Measurements from ENCODE around the gene SCIN.
"Not testable (repeated sequence)": the region's sequence is repeated elsewhere in the genome, so short reads cannot be mapped to it uniquely, and the experiment has no call there.

The SCIN gene

DNA sequence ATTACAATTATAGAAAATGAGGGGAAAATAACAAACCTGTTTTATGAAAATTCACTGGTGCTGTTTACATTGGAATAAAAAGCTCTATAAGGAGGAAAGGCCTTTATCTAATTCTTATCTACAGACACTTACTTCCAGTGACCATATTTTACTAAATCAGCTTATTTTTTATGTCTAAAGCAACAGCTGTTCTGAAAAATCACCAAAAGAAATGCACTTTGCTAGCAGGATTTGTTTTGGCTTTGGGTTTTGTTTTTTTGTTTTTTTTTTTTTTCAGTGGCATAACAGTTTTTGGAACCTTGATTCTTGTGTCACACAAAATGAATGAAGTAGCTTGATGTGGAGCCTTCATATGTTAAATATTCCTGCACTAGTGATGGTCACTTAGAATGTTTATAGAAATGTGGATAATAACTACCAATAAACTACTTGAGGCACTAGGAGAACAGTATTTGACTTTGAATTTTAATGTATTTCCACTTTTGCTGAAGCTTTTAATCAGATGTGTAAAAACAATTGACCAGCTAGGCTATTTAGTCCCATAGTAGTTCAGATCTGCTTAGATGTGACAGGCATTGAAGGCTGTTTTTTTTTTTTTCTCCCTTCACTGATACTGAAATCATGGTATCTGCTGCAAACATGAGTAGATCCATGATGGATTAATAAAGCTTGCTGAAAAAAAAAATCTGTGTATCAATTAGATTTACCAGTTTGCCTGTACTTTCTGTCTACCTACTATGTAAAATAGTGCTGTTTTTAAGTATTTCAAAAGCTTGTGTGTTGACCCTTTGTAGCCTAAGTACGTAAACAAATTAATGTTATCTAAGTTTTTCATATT, 119.7 kb downstream of the SCIN start:
- no peak for DNase-seq

DNA sequence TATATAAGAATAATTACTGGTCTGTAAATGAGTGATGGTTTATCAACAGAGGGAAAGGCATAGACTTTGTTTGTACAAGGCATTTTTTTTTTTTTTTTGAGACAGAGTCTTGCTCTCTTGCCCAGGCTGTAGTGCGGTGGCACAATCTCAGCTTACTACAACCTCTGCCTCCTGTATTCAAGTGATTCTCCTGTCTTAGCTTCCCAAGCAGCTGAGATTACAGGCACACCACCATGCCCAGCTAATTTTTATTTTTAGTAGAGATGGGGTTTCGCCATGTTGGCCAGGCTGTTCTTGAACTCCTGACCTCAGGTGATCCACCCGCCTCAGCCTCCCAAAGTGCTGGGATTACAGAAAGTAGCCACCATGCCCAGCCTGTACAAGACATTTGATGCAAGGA, 120.9 kb downstream of the SCIN start:
- DNase-seq = not testable (repeated sequence)

DNA sequence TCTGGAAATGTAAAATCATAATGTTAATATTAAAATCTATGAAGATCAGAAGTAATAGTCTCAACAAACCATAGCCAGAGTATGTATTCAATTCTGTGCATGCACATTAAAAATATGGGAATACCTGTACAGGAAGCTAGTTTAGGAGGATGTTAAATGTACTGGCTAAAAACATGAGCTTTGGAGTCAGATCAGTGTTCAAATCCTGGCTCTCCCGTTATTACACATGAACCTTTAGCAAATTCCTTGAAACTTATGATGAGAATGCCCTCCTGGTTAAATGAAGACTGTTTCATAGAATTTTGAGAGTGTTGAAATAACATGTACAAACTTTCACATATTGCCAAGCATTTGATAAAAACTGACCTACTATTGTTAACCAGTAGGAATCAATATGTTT, 121.5 kb downstream of the SCIN start:
- DNase-seq = no peak

DNA sequence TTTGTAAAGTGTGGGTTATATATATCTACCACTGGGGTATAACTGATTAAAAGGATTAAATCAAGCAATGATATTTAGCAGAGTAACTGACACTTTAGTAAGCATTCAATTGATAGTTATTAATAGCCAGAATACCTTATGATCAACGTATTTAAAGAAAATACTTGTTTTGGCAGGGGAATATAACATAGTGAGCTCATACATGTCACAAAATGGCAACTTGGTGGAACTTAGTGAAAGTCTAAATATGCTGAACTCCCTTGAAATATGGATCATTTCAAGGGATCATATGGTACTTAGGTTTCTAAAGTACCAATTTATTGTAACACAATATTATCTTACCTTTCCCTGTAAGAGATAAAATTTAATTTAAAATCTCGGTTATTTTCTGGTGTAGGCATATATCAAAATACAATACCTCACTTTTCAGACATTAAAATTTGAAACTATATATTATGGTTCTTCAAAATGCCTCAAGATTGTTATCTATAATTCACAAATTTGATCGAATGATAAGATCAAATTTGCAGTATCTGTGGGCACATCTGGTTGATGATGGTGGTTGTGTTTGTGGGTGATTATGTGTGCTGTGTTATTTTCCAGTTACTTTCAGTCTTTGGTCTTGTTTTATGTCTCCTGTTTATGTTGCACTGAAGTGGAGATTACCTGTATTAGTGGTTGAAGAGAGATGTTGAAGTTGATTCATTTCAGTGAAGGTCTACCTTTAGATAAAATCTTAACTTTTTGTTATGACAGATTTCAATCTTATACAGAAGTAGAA, 122.1 kb downstream of the SCIN start:
- no peak for DNase-seq

DNA sequence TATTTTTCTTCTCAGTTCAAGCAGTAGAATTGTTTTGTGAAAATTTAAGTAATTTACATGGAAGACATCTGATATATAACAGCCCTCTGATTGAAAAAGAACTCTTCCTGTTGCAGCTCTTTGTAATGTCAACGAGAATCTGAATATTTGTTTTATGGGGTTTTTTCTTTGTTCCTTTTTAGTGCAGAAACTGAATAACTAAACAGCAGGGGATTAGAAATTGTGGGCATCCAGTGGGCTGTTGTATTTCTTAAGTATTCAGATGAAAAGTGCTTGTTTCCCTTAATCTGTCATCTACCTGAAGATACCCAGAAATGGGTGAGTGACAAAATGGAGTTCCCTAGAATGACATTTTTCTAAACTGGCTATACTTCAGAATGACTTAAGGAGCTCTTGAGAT, 124.3 kb downstream of the SCIN start:
- no peak for DNase-seq

DNA sequence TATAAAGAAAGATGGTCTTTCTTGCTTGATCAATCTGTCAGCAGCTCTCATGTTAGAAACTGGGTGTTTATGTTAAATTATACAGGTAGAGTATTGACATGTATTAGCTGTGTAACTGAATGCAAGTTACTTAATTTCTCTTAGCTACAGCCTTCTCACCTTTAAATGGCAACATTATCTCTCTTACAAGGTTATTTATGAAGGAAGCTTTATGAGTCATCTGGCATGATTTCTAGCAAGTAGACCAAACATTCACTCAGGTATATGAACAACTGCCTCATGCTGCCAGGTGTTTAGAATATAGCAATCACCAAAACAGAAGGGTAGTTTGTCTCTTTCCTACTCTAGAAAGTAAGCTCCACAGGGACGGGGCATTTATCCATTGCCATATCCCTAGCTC, 125.4 kb downstream of the SCIN start:
- no peak for DNase-seq

DNA sequence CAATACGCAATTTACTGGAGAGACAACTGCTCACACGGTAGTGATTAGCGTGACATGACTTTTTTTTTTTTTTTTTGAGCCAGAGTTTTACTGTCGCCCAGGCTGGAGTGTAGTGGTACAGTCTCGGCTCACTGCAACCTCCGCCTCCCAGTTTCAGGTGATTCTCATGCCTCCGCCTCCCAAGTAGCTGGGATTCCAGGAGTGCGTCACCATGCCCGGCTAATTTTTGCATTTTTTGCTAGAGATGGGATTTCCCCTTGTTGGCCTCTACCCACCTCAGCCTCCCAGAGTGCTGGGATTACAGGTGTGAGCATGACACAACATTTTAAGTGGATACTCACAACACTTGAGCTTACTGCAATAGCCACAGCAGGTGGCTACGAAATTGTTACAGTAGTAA, 128.8 kb downstream of the SCIN start:
- DNase-seq = no peak

DNA sequence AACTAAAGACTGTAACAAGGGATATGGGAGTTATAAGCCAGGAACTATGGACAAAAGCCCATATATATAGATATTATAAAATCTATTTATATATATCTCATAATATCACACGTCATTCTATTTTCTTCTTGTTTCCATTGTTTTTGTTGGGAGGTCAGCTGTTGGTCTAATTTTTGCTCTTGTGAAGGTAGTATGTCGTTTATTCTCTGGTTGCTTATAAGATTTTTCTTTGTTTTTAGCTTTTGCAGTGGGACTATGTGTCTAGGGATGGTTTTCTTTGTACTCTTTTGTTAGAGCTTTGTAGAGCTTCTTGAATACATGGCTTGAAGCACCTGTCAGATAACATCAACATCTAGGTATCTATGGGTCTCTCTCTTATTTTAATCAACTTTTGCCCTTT, 130.9 kb downstream of the SCIN start:
- DNase-seq = no peak

DNA sequence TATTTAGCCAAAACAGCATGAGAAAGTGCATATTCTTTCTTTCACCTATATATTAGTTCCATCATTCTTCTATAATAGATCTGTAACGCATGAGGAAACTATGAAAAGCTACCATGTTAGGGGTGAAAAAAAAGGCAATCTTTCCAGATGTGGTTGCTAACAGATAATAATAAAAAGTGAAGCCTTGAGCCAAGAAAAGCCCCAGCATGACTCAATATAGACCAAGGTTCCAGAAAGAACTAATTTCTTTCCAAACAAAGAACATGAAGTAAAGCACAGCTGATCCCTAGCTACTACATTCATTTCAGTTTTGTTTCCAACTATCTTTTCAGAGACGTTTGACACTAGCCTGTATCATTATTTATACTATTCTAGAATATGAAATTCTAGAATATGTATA, 133.4 kb downstream of the SCIN start:
- DNase-seq = no peak

DNA sequence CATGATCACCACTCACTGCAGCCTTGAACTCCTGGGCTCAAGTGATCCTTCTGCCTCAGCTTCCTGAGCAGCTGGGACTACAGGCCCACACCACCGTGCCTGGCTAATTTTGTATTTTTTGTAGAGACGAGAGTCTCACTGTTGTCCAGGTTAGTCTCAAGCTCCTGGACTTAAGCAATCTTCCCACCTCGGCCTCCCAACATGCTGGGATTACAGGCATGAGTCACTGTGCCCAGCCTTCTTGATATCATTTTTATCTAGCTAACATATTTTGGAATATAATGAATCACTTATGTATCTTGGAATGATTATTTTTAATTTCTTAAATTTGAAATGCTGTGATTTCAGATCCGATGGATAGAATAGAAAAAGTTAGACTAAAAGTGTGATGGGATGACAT, 135.4 kb downstream of the SCIN start:
- no peak for DNase-seq

DNA sequence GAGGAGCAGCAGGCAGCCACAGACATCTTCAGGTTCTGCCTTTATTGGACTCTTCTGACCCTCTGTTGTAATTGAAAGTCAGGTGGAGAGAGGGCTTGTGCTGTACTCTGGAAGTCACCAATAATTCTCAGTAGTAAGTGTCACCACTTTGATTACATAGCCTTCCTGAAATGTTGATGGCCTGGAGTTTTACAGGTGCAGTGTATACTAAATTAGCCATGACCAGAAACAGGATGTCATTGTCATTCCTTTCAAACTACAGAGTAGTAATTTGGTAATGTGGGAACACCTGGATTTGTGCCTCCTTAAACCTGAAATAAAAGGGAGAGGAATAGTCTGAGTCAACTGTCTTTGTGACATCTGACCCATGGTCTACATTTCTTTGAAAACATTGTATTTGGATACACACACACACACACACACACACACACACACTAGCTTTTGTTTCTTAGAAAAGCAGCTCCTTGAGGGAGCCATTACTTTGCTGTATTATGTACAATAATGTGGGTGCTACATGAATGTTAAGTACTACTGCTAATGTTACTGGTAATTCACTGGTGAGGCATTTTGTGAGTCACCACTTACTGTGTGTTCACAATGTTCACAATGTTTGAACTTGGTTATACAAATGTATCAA, 136.5 kb downstream of the SCIN start:
- no peak for DNase-seq

DNA sequence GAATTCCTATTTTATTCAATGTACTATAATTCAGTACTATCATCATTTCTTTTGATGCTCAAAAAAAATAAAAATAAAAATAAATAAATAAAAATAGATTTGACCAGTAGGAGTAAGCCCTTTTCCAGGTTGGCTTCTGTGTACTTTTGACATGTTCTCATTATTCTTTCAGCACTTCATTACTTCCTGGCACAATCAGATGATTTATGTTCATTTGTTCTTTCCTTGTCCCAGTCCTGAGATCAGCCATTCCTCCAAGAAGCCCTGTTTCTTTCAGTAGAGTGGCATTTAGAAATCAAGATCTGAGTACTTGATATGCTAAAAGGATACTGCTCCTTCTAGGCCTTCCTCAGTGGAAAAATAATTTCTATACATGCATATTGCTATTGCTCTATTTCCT, 137.8 kb downstream of the SCIN start:
- no peak for DNase-seq
